Measurements from ENCODE around the gene OLFM3. TPM values are rescaled to one million over a fixed set of nuclear protein-coding genes. Genes with fewer than 3 reads are reported as not detected.

OLFM3 gene
- total RNA-seq, 4 donors from 2014 or later, result 0.23 to 1.2 (median 0.34) TPM

- H3K27me3 ChIP-seq, result no peaks in the 10 kb centered on the region
- no peak for DNase-seq (ENCODE audit: extremely low spot score)
- no peak overlapping the region for H3K4me3 ChIP-seq
- TF ChIP-seq POLR2A (IDR thresholded peaks at IDR 0.05; ENCODE audit: low read depth), result no peak
- no peak for TF ChIP-seq CTCF (IDR thresholded peaks at IDR 0.05)
- no peak for TF ChIP-seq EP300 (IDR thresholded peaks at IDR 0.05)
- no peak for TF ChIP-seq POLR2AphosphoS5 (IDR thresholded peaks at IDR 0.05)
- intact Hi-C loops (cut with DNase I), result no loop called here
- no peak overlapping the region for H3K27ac ChIP-seq (replicated peaks in 1 of 4)
- peaks cover 0 to 5% (median 2%) of the 10 kb centered on the region in 4 donors for H3K9me3 ChIP-seq
- no peaks in the 10 kb centered on the region for H3K4me1 ChIP-seq
- H3K36me3 ChIP-seq, result no peaks in the 10 kb centered on the region
- 72% methylated on average over 2 of the region's 2 CpGs for WGBS
Measured at GRCh38 chr1:101884621-101885020, 112.1 kb downstream of the OLFM3 start.

- TF ChIP-seq EP300 (IDR thresholded peaks at IDR 0.05) (no peak), POLR2AphosphoS5 (IDR thresholded peaks at IDR 0.05) (no peak), CTCF (IDR thresholded peaks at IDR 0.05) (no peak), POLR2A (IDR thresholded peaks at IDR 0.05; ENCODE audit: low read depth) (no peak)
- Histone ChIP-seq H3K36me3 (no peaks in the 10 kb centered on the region), H3K9me3 (no peaks in the 10 kb centered on the region), H3K27me3 (no peaks in the 10 kb centered on the region), H3K27ac (replicated peaks in 1 of 4) (no peak overlapping the region), H3K4me1 (no peaks in the 10 kb centered on the region), H3K4me3 (no peak overlapping the region)
- intact Hi-C loops (cut with DNase I), result no loop called here
- DNase-seq (ENCODE audit: extremely low spot score), result no peak
Measured at GRCh38 chr1:101875891-101876290, 120.8 kb downstream of the OLFM3 start.

GRCh38 chr1:101873672-101874071 lies 123.1 kb downstream of the OLFM3 start:
- Histone ChIP-seq H3K4me1 (no peaks in the 10 kb centered on the region), H3K36me3 (no peaks in the 10 kb centered on the region), H3K4me3 (no peak overlapping the region), H3K27me3 (no peaks in the 10 kb centered on the region), H3K27ac (replicated peaks in 1 of 4) (no peak overlapping the region), H3K9me3 (no peaks in the 10 kb centered on the region)
- WGBS, result 98% methylated on average over 1 of the region's 1 CpG
- DNase-seq (ENCODE audit: extremely low spot score), result no peak
- intact Hi-C loops (cut with DNase I), result no loop called here
- TF ChIP-seq CTCF (IDR thresholded peaks at IDR 0.05), result no peak
- TF ChIP-seq POLR2A (IDR thresholded peaks at IDR 0.05; ENCODE audit: low read depth), result no peak
- TF ChIP-seq POLR2AphosphoS5 (IDR thresholded peaks at IDR 0.05), result no peak
- no peak for TF ChIP-seq EP300 (IDR thresholded peaks at IDR 0.05)

- H3K27me3 ChIP-seq, result no peaks in the 10 kb centered on the region
- intact Hi-C loops (cut with DNase I), result no loop called here
- H3K4me3 ChIP-seq, result no peak overlapping the region
- WGBS, result 90% methylated on average over 1 of the region's 1 CpG
- H3K9me3 ChIP-seq, result no peaks in the 10 kb centered on the region
- H3K4me1 ChIP-seq, result no peaks in the 10 kb centered on the region
- DNase-seq (ENCODE audit: extremely low spot score), result no peak
- no peak for TF ChIP-seq CTCF (IDR thresholded peaks at IDR 0.05)
- no peak for TF ChIP-seq EP300 (IDR thresholded peaks at IDR 0.05)
- TF ChIP-seq POLR2A (IDR thresholded peaks at IDR 0.05; ENCODE audit: low read depth), result no peak
- no peak for TF ChIP-seq POLR2AphosphoS5 (IDR thresholded peaks at IDR 0.05)
- no peaks in the 10 kb centered on the region for H3K36me3 ChIP-seq
- no peak overlapping the region for H3K27ac ChIP-seq (replicated peaks in 1 of 4)
Measured at GRCh38 chr1:101859941-101860340, 136.8 kb downstream of the OLFM3 start.

GRCh38 chr1:101854271-101854670 lies 142.5 kb downstream of the OLFM3 start:
- 68% methylated on average over 3 of the region's 3 CpGs for WGBS
- Histone ChIP-seq H3K4me1 (no peaks in the 10 kb centered on the region), H3K9me3 (no peaks in the 10 kb centered on the region), H3K4me3 (no peak overlapping the region), H3K27me3 (peaks cover 0 to 1% (median 0%) of the 10 kb centered on the region in 4 donors), H3K27ac (replicated peaks in 1 of 4) (no peak overlapping the region), H3K36me3 (no peaks in the 10 kb centered on the region)
- intact Hi-C loops (cut with DNase I), result no loop called here
- TF ChIP-seq CTCF (IDR thresholded peaks at IDR 0.05) (no peak), POLR2A (IDR thresholded peaks at IDR 0.05; ENCODE audit: low read depth) (no peak), EP300 (IDR thresholded peaks at IDR 0.05) (no peak), POLR2AphosphoS5 (IDR thresholded peaks at IDR 0.05) (no peak)
- DNase-seq (ENCODE audit: extremely low spot score), result no peak

All from esophagus muscularis mucosa (tissue), 4 donors.